ENCODE data around the gene HEATR5B. TPM values are rescaled to one million over a fixed set of nuclear protein-coding genes. Genes with fewer than 3 reads are reported as not detected.
A peak's percentile ranks its signal among the peaks of the same experiment; 100 is the strongest.
"Not testable (repeated sequence)": the region's sequence is repeated elsewhere in the genome, so short reads cannot be mapped to it uniquely, and the experiment has no call there.

HEATR5B gene
- polyA plus RNA-seq, 1 donor, result 14.3 TPM

GRCh38 chr2:37061776-37062175 is 22.4 kb downstream of the HEATR5B start:
- no peak for DNase-seq

DNA sequence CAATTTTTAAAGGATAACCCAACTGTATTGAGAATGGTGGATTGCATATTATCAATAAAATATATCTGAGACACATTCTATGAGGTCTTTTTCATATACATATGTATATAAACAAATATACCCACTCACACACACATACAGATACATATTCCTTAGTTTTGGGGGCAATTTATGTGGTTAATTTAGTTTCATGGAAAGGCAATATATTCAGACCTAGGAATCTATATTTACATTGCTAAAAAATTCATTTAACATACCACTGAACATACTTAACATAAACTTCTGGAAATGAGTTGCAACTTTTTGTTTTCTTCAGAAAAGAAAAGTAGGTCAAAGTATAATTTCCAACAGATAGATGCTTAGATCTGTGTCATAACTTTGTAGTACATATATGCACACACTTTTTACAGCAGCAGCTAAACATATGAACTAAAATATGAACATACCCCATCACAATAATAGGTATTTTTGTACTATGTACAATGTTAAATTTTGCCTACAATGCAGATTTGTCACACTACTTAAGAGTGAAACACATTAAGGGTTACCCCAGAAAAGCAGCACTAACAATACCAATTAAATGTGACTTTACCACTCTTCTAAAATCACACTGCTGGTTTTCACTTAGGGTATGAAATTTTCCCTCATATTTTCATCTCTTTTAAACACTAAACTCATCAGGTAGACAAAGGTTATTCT is 23.0 kb downstream of the HEATR5B start:
- no peak for DNase-seq

DNA sequence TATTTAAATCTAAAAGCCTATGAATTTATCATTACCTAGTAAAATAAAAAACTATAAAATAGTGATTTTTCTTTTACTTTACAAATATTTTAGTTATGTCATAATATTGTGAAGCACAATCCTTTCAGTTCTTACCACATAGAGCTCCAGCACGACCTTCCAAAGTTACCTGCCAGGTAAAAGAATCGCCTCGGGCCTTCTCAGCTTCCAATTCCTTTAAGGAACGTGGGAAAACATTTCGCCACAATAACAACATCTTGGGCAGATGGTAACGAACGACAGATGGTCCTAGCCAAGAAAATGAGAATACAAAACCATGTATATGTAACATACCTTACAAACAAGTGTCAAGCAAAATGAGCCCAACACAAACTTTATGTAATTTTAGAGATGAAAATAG is 23.7 kb downstream of the HEATR5B start:
- DNase-seq, result no peak

- no peak for DNase-seq
Observed at GRCh38 chr2:37059841-37060240, 24.3 kb downstream of the HEATR5B start.

DNA sequence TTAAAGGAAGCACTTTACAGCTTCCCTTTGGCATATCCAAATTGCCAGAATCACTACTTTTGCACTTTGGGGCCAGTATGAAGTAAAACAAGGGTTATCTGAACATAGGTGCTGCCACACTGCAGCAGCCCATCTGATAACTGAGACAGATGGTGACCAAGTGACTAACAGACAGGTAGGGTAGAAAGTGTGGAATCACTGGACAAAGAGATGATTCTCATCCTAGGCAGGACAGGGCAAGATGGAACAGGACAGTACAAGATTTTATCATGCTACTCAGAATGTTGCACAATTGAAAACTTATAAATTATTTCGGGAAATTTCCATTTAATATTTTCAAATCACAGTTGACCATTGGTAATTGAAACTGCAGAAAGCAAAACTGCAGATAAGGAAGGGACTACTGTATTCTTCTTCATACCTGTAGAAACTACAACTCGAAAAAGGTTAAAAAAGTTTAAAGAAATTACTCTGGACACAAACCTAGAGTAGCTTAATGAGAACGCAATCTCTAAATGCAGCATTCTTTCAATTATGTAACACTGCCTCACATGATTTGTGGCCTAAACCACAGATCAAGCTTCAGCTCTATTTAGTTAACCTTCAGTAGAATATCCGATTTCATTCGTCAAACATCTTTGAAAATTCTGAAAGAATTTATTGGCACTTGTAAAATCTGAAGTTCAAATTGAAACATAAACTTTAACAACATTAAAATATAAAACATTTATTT is 31.4 kb downstream of the HEATR5B start:
- no peak for DNase-seq

- no peak for DNase-seq
Observed at GRCh38 chr2:37039580-37039979, 44.6 kb downstream of the HEATR5B start.

GRCh38 chr2:37037771-37038170 is 46.4 kb downstream of the HEATR5B start:
- no peak for DNase-seq

GRCh38 chr2:37029758-37030157 is 54.4 kb downstream of the HEATR5B start:
- DNase-seq, result no peak

DNA sequence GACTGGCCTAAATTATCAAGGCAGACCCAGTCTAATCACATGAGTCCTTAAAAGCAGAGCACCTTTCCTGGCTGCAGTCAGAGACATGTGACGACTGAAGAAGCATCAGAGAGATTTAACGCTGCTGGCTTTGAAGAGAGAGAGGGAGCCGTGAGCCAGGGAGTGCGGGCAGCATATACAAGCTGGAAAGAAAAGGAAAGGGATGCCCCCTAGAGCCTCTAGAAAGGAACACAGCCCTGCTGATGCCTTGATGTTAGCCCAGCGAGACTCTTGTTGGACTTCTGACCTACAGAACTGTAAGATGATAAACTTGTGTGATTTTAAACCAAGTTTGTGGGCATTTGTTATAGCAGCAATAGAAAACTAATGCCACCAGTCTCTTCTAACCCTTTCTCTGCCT is 58.1 kb downstream of the HEATR5B start:
- DNase-seq, result no peak

DNA sequence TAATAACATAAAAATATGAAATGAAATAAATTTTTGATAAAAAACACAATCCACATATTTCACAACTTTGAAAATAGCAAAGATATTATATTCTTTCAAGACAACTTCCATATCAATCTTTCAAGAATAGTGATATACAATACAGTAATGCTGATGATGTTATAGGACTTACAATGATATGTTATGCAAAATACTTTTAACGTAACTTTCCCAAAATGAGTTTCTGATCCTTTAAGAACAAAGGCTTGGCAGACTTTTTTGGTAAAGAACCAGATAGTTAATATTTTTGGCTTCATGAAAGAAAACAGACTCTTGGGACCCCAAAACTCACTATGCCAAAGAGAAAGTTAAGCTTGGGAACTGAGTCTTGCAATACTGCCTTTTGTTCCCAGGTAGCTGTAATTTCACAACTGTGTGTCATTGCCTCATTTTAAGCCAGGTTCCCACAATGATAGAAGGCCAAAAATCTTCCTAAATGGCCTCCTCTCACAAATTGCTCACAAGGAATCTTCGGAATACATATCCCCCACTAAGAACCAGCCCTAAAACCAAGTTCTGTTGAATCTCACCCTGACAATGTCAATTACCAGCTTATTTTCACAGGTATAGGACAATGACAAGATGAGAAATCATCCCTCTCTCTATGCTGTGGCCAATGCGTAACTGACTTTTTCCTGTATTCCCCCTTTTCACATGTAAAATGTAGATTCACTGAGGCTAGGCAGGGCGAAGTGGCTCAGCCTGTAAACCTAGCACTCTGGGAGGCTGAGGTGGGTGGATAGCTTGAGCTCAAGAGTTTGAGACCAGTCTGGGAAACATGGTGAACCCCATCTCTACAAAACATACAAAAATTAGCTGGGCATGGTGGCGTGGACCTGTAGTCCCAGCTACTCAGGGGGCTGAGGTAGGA is 63.0 kb downstream of the HEATR5B start:
- DNase-seq, result no peak

DNA sequence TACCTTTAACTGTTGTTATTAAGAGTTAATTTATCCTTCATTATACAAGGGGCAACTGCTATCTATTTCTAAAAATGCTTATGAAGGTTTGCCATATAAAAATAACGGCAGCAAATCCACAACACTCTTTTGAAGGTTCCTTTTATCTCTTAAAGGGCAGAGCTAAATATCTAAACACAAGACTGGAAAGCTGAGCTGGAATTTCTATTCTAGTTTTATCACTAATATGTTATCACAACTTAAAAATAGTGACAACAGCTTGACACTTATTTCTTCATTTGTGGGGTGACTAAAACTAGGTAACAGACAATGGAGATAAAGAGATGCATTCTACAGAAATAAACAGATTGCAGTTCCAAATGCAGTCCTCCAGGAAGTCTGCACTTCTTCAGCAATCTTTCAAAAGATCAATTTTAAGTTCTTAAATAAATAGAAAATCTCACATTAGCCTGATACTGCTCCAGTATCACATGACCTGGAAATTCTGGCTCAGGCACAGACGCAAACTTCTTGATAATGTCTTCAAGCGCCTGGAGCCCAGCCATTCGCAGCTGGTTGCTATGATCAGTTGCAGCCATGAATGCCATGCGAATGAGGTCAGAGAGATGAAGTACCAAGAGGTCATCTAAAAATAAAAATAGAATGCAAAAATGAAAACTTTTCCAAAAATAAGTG is 63.8 kb downstream of the HEATR5B start:
- peak; percentile 32 for DNase-seq

DNA sequence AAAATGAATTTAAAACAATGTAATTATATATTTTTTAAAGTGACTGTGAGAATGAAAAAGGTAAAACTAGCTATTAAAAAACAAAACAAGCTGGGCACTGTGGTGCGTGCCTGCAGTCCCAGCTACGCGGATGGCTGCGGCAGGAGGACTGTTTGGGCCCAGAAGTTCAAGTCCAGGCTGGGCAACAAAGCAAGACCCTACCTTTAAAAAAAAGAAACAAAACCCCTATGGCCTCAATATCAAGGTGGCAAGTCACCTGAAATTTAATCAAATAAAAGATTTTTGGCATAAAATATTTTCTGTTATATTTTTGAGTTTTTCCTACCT is 70.9 kb downstream of the HEATR5B start:
- DNase-seq, result no peak

GRCh38 chr2:37011130-37011529 is 73.0 kb downstream of the HEATR5B start:
- no peak for DNase-seq

GRCh38 chr2:37005118-37005868 is 78.9 kb downstream of the HEATR5B start:
- no peak for DNase-seq

GRCh38 chr2:37000988-37001556 is 83.1 kb downstream of the HEATR5B start:
- no peak for DNase-seq

DNA sequence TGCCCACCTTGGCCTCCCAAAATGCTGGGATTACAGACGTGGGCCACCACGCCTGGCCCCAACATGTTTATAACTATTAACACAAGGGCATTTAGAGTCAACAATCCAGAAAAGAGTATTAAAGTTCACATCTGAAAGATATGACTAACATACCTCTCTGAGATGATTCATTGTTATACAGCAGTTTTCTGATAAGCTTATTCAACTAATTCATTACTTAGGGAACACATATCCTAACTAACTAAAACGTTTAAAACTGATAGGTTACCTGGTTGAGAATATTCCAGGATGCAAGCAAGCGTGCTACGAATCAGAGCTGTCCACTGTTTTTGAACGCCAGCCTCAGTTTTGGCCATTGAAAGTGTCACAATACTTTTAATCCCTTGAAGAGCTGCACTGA is 83.9 kb downstream of the HEATR5B start:
- no peak for DNase-seq

GRCh38 chr2:36999416-36999815 is 84.8 kb downstream of the HEATR5B start:
- not testable (repeated sequence) for DNase-seq

DNA sequence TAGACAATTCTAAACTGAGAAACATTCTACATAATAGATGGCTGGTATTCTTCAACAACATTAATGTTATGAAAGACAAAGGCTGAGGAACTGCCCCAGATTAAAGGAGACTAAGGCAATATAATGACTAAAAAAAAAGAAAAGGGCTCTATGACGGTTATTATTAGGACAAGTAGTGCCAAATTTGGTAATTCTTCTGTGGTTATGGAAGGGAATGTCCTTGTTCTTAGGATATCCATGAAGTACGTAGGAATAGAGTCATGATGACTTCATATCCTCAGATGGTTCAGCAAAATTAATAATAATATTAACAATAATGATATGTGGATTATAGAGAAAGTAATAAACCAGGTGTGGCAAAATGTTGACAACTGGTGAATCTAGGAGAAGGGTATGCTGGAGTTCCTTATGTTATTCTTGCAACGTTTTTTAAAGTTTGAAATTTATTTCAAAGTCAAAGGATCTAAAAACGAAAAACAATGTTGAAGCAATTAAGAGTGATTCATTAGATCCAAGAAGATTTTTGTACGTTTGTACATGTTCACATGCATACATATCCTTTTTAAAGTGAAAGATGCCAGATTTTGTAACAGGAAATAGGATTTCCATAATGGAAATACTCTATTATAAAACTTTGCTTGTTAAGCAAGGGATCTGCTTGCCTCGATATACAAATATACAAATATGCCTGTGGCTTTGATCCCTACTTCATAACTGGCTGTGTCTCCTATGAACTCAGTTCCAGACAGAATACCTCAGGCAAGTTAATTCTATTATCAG is 90.1 kb downstream of the HEATR5B start:
- DNase-seq, result no peak

- no peak for DNase-seq
Observed at GRCh38 chr2:36988008-36988407, 96.2 kb downstream of the HEATR5B start.

- no peak for DNase-seq
Observed at GRCh38 chr2:36982467-36982866, 101.7 kb downstream of the HEATR5B start.

DNA sequence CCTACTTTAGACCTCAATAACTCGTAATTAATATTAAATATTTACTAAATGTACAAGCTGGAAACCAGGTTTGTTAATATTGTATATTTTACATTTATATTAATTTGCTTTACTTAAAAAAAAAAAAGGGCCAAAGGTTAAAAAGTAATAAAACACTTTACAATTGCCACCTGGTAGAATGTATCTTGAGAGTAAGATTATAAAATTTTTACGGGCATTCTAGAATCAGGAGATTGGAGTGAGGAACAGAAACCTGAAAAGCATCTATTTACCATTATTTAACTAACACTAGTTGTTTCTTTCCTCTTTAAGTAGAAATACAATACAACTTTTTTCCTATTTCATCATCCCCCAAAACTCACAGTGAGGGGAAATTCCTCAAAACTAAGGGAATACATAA is 102.3 kb downstream of the HEATR5B start:
- no peak for DNase-seq
